K562 (cell line): ENCODE data around the gene TRUB1.

Experiments used
- CREB1 ChIP-seq, 2 experiments: sonication (generic) in 1 of 2; formaldehyde crosslinking in 1 of 2; IDR thresholded peaks; 2 replicates each; pipeline versions ENCODE4 v1.6.1 to v1.8.0; 2012 to 2022; ENCODE audit warnings: inconsistent platforms in 1 of 2, mild to moderate bottlenecking in 1 of 2, missing genetic modification reagents in 1 of 2, moderate library complexity in 1 of 2
- DMBX1 ChIP-seq: fragments of 250-450 bp; sonication (Bioruptor Pico); IDR thresholded peaks from 2 replicates; pipeline ENCODE4 v1.8.0; 2022; ENCODE audit warnings: inconsistent platforms, mild to moderate bottlenecking, moderate library complexity, borderline replicate concordance
- ESRRA ChIP-seq: fragments of 450-650 bp; IDR thresholded peaks from 2 replicates; pipeline ENCODE4 v1.6.1; 2014; ENCODE audit warnings: low read depth, mild to moderate bottlenecking, moderate library complexity, borderline replicate concordance
- FOXK2 ChIP-seq, 2 experiments: fragments of 450-650 bp; IDR thresholded peaks in 1 of 2; conservative IDR thresholded peaks in 1 of 2; 2 replicates each; pipeline ENCODE4 v1.6.1; 2016; ENCODE audit warnings: low read depth in 2 of 2, mild to moderate bottlenecking in 1 of 2
- NFIC ChIP-seq: fragments of 450-650 bp; IDR thresholded peaks from 2 replicates; pipeline ENCODE4 v1.6.1; 2017; ENCODE audit warnings: mild to moderate bottlenecking, inconsistent platforms
- POLR2AphosphoS5 ChIP-seq: IDR thresholded peaks from 2 replicates; pipeline ENCODE4 v1.6.1; 2011; ENCODE audit warnings: mild to moderate bottlenecking, low read depth, low read length, moderate library complexity; ENCODE audit not compliant: control insufficient read depth, insufficient read depth
- POLR3A ChIP-seq: IDR thresholded peaks from 2 replicates; pipeline ENCODE4 v1.6.1; 2011; ENCODE audit warnings: borderline replicate concordance, mild to moderate bottlenecking, moderate library complexity; ENCODE audit not compliant: insufficient read length, insufficient read depth; ENCODE audit errors: extremely low read depth
- SIRT6 ChIP-seq: IDR thresholded peaks from one replicate; pipeline ENCODE4 v1.6.1; 2012; ENCODE audit warnings: low read depth, mild to moderate bottlenecking, control low read depth, inconsistent platforms, low read length, moderate library complexity
- ZNF76 ChIP-seq: fragments of 250-450 bp; sonication (Bioruptor Pico); IDR thresholded peaks from 2 replicates; pipeline ENCODE4 v1.4.0; 2020; ENCODE audit warnings: mild to moderate bottlenecking, moderate library complexity, borderline replicate concordance
- TF ChIP-seq, protein P1 (sequence below): sonication (generic); formaldehyde crosslinking; IDR thresholded peaks from 2 replicates; pipeline ENCODE4 v1.9.0; 2022; ENCODE audit warnings: mild to moderate bottlenecking, missing genetic modification reagents
- TF ChIP-seq, protein P2 (sequence below), 3 experiments: IDR thresholded peaks in 2 of 3; conservative IDR thresholded peaks in 1 of 3; 2 replicates each; pipeline ENCODE4 v1.5.1; 2011 to 2012; ENCODE audit warnings: low read length in 3 of 3, mild to moderate bottlenecking in 3 of 3, control low read depth in 2 of 3, improper control_type of control experiment in 1 of 3, inconsistent platforms in 1 of 3, low read depth in 1 of 3, mixed read lengths in 1 of 3, moderate library complexity in 1 of 3; ENCODE audit not compliant: insufficient read depth in 2 of 3
- TF ChIP-seq, protein P3 (sequence below): fragments of 250-450 bp; sonication (Bioruptor Pico); IDR thresholded peaks from 2 replicates; pipeline ENCODE4 v1.5.0; 2020; ENCODE audit warnings: mild to moderate bottlenecking, borderline replicate concordance

DNA sequence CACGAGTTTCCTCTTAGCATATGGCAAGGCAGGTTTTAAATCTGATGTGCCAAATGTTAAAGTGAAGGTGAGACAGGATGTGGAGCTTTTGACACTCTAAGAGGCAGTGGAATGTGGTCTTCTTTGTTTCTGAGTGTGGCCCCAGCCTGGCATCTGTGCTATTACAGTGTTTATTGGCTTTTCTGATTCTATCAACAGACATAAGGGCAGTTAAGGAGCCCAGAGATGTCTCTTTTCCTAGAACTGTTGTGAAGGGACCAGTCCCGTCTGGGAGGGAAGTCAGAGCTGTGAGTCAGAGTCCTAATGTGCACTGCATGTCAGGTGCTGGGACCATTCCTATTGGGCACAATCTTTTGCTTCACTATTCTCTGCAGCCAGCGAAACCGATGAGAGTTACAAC lies 32.5 kb downstream of the TRUB1 start:
- TF ChIP-seq, protein P1, sequence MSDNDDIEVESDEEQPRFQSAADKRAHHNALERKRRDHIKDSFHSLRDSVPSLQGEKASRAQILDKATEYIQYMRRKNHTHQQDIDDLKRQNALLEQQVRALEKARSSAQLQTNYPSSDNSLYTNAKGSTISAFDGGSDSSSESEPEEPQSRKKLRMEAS (CRISPR knock-in tag): no peak
- TF ChIP-seq NFIC (no peak), CREB1 (IDR thresholded peaks at IDR 0.05) (no peak), CREB1 (CRISPR knock-in tag; IDR thresholded peaks at IDR 0.05) (no peak), DMBX1 (no peak), ESRRA (no peak), ZNF76 (CRISPR knock-in tag) (no peak), POLR3A (no peak), POLR2AphosphoS5 (no peak), SIRT6 (no peak), FOXK2 (conservative IDR thresholded peaks at IDR 0.05 in 1 of 2, IDR thresholded peaks at IDR 0.05 in 1 of 2; ENCODE audit: low read depth in 2 of 2) (no peak)
- TF ChIP-seq, protein P2, sequence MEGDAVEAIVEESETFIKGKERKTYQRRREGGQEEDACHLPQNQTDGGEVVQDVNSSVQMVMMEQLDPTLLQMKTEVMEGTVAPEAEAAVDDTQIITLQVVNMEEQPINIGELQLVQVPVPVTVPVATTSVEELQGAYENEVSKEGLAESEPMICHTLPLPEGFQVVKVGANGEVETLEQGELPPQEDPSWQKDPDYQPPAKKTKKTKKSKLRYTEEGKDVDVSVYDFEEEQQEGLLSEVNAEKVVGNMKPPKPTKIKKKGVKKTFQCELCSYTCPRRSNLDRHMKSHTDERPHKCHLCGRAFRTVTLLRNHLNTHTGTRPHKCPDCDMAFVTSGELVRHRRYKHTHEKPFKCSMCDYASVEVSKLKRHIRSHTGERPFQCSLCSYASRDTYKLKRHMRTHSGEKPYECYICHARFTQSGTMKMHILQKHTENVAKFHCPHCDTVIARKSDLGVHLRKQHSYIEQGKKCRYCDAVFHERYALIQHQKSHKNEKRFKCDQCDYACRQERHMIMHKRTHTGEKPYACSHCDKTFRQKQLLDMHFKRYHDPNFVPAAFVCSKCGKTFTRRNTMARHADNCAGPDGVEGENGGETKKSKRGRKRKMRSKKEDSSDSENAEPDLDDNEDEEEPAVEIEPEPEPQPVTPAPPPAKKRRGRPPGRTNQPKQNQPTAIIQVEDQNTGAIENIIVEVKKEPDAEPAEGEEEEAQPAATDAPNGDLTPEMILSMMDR (IDR thresholded peaks at IDR 0.05 in 2 of 3, conservative IDR thresholded peaks at IDR 0.05 in 1 of 3; ENCODE audit: insufficient read depth in 2 of 3, low read depth in 1 of 3, low read length in 3 of 3): no peak
- TF ChIP-seq, protein P3, sequence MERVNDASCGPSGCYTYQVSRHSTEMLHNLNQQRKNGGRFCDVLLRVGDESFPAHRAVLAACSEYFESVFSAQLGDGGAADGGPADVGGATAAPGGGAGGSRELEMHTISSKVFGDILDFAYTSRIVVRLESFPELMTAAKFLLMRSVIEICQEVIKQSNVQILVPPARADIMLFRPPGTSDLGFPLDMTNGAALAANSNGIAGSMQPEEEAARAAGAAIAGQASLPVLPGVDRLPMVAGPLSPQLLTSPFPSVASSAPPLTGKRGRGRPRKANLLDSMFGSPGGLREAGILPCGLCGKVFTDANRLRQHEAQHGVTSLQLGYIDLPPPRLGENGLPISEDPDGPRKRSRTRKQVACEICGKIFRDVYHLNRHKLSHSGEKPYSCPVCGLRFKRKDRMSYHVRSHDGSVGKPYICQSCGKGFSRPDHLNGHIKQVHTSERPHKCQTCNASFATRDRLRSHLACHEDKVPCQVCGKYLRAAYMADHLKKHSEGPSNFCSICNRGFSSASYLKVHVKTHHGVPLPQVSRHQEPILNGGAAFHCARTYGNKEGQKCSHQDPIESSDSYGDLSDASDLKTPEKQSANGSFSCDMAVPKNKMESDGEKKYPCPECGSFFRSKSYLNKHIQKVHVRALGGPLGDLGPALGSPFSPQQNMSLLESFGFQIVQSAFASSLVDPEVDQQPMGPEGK (CRISPR knock-in tag): no peak
